Endothelial cell of umbilical vein (primary cell): ENCODE results near the gene TMEM131. TPM values are rescaled to one million over a fixed set of nuclear protein-coding genes. Genes with fewer than 3 reads are reported as not detected.

Source experiments
- BruUV-seq: library from RNA; stranded (reverse); fragments of 400-500 nt; replicated peaks from 2 replicates; lab custom pipeline; 2021; lab: Mats Ljungman, UMichigan
- CTCF ChIA-PET: fragments of 300-600, 350-600 bp; sonication (Branson Sonifier 250); formaldehyde crosslinking; loops from one replicate; lab custom pipeline; 2021; ENCODE audit warnings: antibody characterized with exemption, inconsistent platforms; lab: Charles Lee
- POLR2A ChIA-PET: fragments of 300-600, 350-600 bp; sonication (Branson Sonifier 250); formaldehyde crosslinking; loops from one replicate; lab custom pipeline; 2021; ENCODE audit warnings: antibody characterized with exemption, inconsistent platforms; lab: Charles Lee
- DNase-seq: peaks from one replicate; pipeline ENCODE4 v3.0.0-alpha.2; 2011; ENCODE audit warnings: low read depth, low spot score
- FAIRE-seq: peaks from 2 replicates; lab custom pipeline; 2011; peaks lifted over from hg19 to GRCh38; lab: Jason Lieb, UNC
- H2AFZ ChIP-seq: 2 replicates; pipeline ENCODE4 v1.6.0; 2012; ENCODE audit warnings: low read depth, low read length, control low read depth, inconsistent platforms
- H3K27ac ChIP-seq: 2 replicates; pipeline ENCODE4 v1.5.1; 2011; ENCODE audit warnings: low read depth, mild to moderate bottlenecking, control low read depth, low read length, moderate library complexity; ENCODE audit not compliant: insufficient read depth
- H3K27me3 ChIP-seq, 2 experiments: 2 replicates each; pipeline versions ENCODE4 v1.6.0 to v1.6.1; 2011; ENCODE audit warnings: low read length in 2 of 2, mixed read lengths in 1 of 2; ENCODE audit not compliant: control insufficient read depth in 2 of 2, insufficient read depth in 2 of 2
- H3K36me3 ChIP-seq, 2 experiments: 2 replicates in 1 of 2; 3 replicates in 1 of 2; pipeline ENCODE4 v1.5.1; 2011; ENCODE audit warnings: low read length in 2 of 2, mild to moderate bottlenecking in 1 of 2, moderate library complexity in 1 of 2; ENCODE audit not compliant: control insufficient read depth in 2 of 2, insufficient read depth in 2 of 2; ENCODE audit errors: extremely low read depth in 1 of 2
- H3K4me1 ChIP-seq: 3 replicates; pipeline ENCODE4 v1.5.1; 2011; ENCODE audit warnings: mild to moderate bottlenecking, low read length; ENCODE audit not compliant: control insufficient read depth, insufficient read depth; ENCODE audit errors: extremely low read depth
- H3K4me2 ChIP-seq: 2 replicates; pipeline ENCODE4 v1.6.1; 2011; ENCODE audit warnings: low read length, control low read depth, mixed read lengths; ENCODE audit not compliant: insufficient read depth
- H3K4me3 ChIP-seq, 3 experiments: fragments of 200-600 bp in 1 of 3; sonication (generic), shearing (Covaris generic) in 1 of 3; replicated peaks in 1 of 3; 2 replicates each; pipeline ENCODE4 v1.5.1; 2011 to 2016; ENCODE audit warnings: control low read depth in 3 of 3, low read length in 3 of 3, mild to moderate bottlenecking in 2 of 3, inconsistent platforms in 1 of 3, low read depth in 1 of 3, moderate library complexity in 1 of 3; ENCODE audit not compliant: insufficient read depth in 1 of 3
- H3K79me2 ChIP-seq: 2 replicates; pipeline ENCODE4 v1.6.0; 2012; ENCODE audit warnings: low read length, inconsistent platforms; ENCODE audit not compliant: control insufficient read depth, insufficient read depth
- H3K9ac ChIP-seq: replicated peaks from 2 replicates; pipeline ENCODE3; 2011; ENCODE audit warnings: low read length, control low read depth; ENCODE audit not compliant: insufficient read depth; ENCODE audit errors: extremely low read depth
- H3K9me1 ChIP-seq: replicated peaks from 3 replicates; pipeline ENCODE4 v1.6.0; 2011; ENCODE audit warnings: mild to moderate bottlenecking, low read length; ENCODE audit not compliant: control insufficient read depth, insufficient read depth; ENCODE audit errors: extremely low read depth
- H3K9me3 ChIP-seq: replicated peaks from 2 replicates; pipeline ENCODE4 v1.5.1; 2012; ENCODE audit warnings: low read length, inconsistent platforms; ENCODE audit not compliant: control insufficient read depth, insufficient read depth
- H4K20me1 ChIP-seq: replicated peaks from 2 replicates; pipeline ENCODE3; 2011; ENCODE audit warnings: mild to moderate bottlenecking, low read length; ENCODE audit not compliant: control insufficient read depth, insufficient read depth; ENCODE audit errors: extremely low read depth
- EZH2 ChIP-seq: IDR thresholded peaks from 2 replicates; pipeline ENCODE4 v1.6.1; 2012; ENCODE audit warnings: borderline replicate concordance, low read depth, mild to moderate bottlenecking, moderate library complexity, low read length, inconsistent platforms; ENCODE audit not compliant: severe bottlenecking
- FOS ChIP-seq: IDR thresholded peaks from 2 replicates; pipeline ENCODE4 v1.6.1; 2011; ENCODE audit warnings: mild to moderate bottlenecking, low read length, moderate library complexity, borderline replicate concordance; ENCODE audit not compliant: insufficient read depth
- GATA2 ChIP-seq: IDR thresholded peaks from 2 replicates; pipeline ENCODE4 v1.7.0; 2011; ENCODE audit warnings: low read depth, mild to moderate bottlenecking, moderate library complexity, mixed read lengths, low read length; ENCODE audit not compliant: insufficient read length, insufficient read depth
- JUN ChIP-seq: IDR thresholded peaks from 2 replicates; pipeline ENCODE4 v1.6.1; 2011; ENCODE audit warnings: borderline replicate concordance, low read depth; ENCODE audit not compliant: insufficient read length, insufficient read depth
- POLR2AphosphoS5 ChIP-seq: IDR thresholded peaks from 2 replicates; pipeline ENCODE4 v1.6.1; 2012; ENCODE audit warnings: low read depth, mild to moderate bottlenecking, control low read depth, low read length, moderate library complexity; ENCODE audit not compliant: insufficient read depth
- dilution Hi-C: fragments of 300-500 bp; cut with MboI; formaldehyde crosslinking; loops from one replicate; pipeline ENCODE4 v1.15.0; 2019; ENCODE audit warnings: low sequenced_read_pairs; ENCODE audit not compliant: extremely low pct_ligation_motif_present
- intact Hi-C: fragments of 100-400 bp; cut with micrococcal nuclease; formaldehyde crosslinking; loops from one replicate; pipeline ENCODE4 v1.10.0; 2022
- polyA plus RNA-seq, 4 experiments: library from polyadenylated mRNA; depleted of rRNA in 3 of 4; stranded (reverse) in 3 of 4; unstranded in 1 of 4; fragments of >200 nt; gene quantifications; 2 replicates each; pipeline versions ENCODE4 v1.2.1 to v1.2.3, GENCODE V29; 2011 to 2012; ENCODE audit warnings: missing spikeins in 1 of 4
- total RNA-seq: library from RNA; stranded (reverse); gene quantifications from 2 replicates; pipeline ENCODE4 v1.2.3, GENCODE V29; 2021
- TF ChIP-seq, protein P1 (sequence below): IDR thresholded peaks from 2 replicates; pipeline ENCODE4 v1.6.1; 2011; ENCODE audit not compliant: insufficient read depth, insufficient read length

The TMEM131 gene
- total and polyA plus RNA-seq, 2 donors (not counting 3 experiments of a cell fraction or from before 2014, with no cell fraction given): 12.2 to 28.6 TPM

DNA sequence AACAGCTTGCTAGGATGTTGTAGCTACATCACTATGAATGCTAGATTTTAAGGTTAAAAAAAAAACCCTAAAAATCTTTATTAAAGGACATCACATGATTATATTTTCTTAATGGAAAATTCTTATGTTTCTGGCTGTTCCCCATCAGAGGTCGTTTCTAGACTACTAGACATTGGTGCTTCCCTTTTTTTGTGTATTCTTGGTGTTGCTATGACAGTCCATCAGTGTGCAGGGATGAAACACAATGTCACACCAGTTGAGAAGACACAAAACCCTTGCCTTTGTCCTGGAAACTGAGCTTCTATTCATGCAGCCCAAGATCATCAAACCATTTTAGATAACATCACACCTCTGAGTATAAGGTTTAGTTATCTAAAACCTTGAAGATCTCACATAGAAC, 19.9 kb upstream of the TMEM131 start:
- Histone ChIP-seq H3K9me1 (no peaks in the 10 kb centered on the region), H3K27me3 (no peaks in the 10 kb centered on the region), H3K4me3 (no peak overlapping the region), H3K9ac (no peak overlapping the region), H4K20me1 (no peaks in the 10 kb centered on the region), H3K27ac (no peak overlapping the region), H3K4me2 (no peak overlapping the region), H3K36me3 (no peaks in the 10 kb centered on the region), H3K9me3 (no peaks in the 10 kb centered on the region), H2AFZ (no peak overlapping the region), H3K4me1 (no peaks in the 10 kb centered on the region), H3K79me2 (no peaks in the 10 kb centered on the region)
- dilution Hi-C loops (no loop called here), intact Hi-C loops (no loop called here)
- CTCF ChIA-PET: no interaction called here
- POLR2A ChIA-PET: no interaction called here
- TF ChIP-seq FOS (no peak), POLR2AphosphoS5 (no peak), JUN (no peak)
- TF ChIP-seq, protein P1, sequence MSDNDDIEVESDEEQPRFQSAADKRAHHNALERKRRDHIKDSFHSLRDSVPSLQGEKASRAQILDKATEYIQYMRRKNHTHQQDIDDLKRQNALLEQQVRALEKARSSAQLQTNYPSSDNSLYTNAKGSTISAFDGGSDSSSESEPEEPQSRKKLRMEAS: no peak
- FAIRE-seq: no peak
- no TSS peak for BruUV-seq
- DNase-seq: no peak

DNA sequence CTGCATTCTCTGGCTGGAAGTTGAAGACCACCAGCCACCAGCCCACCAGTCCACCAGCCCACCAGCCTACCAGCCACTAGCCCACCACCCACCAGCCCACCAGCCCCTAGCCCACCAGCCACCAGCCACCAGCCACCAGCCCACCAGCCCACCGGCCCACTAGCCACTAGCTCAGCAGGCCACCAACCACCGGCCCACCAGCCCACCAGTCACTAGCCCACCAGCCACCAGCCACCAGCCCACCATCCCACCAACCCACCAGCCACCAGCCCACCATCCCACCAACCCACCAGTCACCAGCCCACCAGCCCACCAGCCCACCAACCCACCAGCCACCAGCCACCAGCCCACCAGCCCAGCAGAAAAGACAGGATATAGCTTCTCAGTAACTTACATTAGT, 18.6 kb upstream of the TMEM131 start:
- Histone ChIP-seq H3K9me1 (no peaks in the 10 kb centered on the region), H3K9me3 (no peaks in the 10 kb centered on the region), H3K9ac (no peak overlapping the region), H3K27me3 (no peaks in the 10 kb centered on the region), H3K36me3 (no peaks in the 10 kb centered on the region), H3K4me2 (no peak overlapping the region), H2AFZ (no peak overlapping the region), H3K27ac (no peak overlapping the region), H3K4me1 (no peaks in the 10 kb centered on the region), H3K79me2 (no peaks in the 10 kb centered on the region), H4K20me1 (no peaks in the 10 kb centered on the region), H3K4me3 (no peak overlapping the region)
- dilution Hi-C loops (no loop called here), intact Hi-C loops (no loop called here)
- FAIRE-seq (no peak), DNase-seq (no peak)
- ChIA-PET POLR2A (no interaction called here), CTCF (no interaction called here)
- no TSS peak for BruUV-seq
- no peak for TF ChIP-seq EZH2
- TF ChIP-seq GATA2: no peak
- TF ChIP-seq, protein P1: no peak
